Tibial artery (tissue), 4 donors: ENCODE data around the gene TBX15.

Source experiments
- DNase-seq, 2 donors: peaks; one replicate each; pipeline ENCODE4 v3.0.0-alpha.2; 2019
- H3K27ac ChIP-seq, 2 donors: fragments of 200-600 bp; sonication (generic) in 1 of 2; 1 replicate in 1 of 2; 2 replicates in 1 of 2; pipeline ENCODE4 v1.5.1; 2018 to 2019; ENCODE audit warnings: mild to moderate bottlenecking in 1 of 2
- H3K27me3 ChIP-seq, 2 donors: fragments of 200-600 bp; sonication (generic) in 1 of 2; one replicate each; pipeline versions ENCODE4 v1.5.1 to v1.6.0; 2016 to 2019
- H3K36me3 ChIP-seq, 3 donors: fragments of 200-600 bp; sonication (generic) in 2 of 3; one replicate each; pipeline ENCODE4 v1.5.1; 2016 to 2019; ENCODE audit warnings: mild to moderate bottlenecking in 2 of 3
- H3K4me1 ChIP-seq, 4 donors: fragments of 200-600 bp; sonication (generic) in 2 of 4; 1 replicate in 3 of 4; 2 replicates in 1 of 4; pipeline ENCODE4 v1.5.1; 2016 to 2019
- H3K4me3 ChIP-seq, 2 donors: fragments of 200-600 bp; sonication (generic) in 1 of 2; 1 replicate in 1 of 2; 2 replicates in 1 of 2; pipeline ENCODE4 v1.5.1; 2018 to 2019; ENCODE audit warnings: mild to moderate bottlenecking in 2 of 2
- H3K9me3 ChIP-seq, 3 donors: fragments of 200-600 bp; sonication (generic) in 1 of 3; one replicate each; pipeline ENCODE4 v1.5.1; 2016 to 2019
- CTCF ChIP-seq, 2 experiments: fragments of 200-600 bp in 1 of 2; fragments of 450-650 bp in 1 of 2; IDR thresholded peaks; one replicate each; pipeline ENCODE4 v1.5.1; 2017 to 2019; ENCODE audit warnings: antibody characterized with exemption in 2 of 2, mild to moderate bottlenecking in 1 of 2, moderate library complexity in 1 of 2
- intact Hi-C: fragments of 100-400 bp; cut with DNase I; formaldehyde crosslinking; loops from one replicate; pipeline ENCODE4 v1.15.0; 2023; ENCODE audit warnings: low total_unique reads

The TBX15 gene

GRCh38 chr1:119015547-119015946 lies 27.4 kb upstream of the TBX15 start:
- DNase-seq: no peak
- Histone ChIP-seq H3K9me3 (no peaks in the 10 kb centered on the region), H3K27ac (no peak overlapping the region), H3K4me1 (no peaks in the 10 kb centered on the region), H3K4me3 (no peak overlapping the region), H3K36me3 (peaks cover 0 to 6% (median 6%) of the 10 kb centered on the region in 3 donors), H3K27me3 (no peaks in the 10 kb centered on the region)
- no peak for TF ChIP-seq CTCF (IDR thresholded peaks at IDR 0.05)
- intact Hi-C loops: no loop called here

- DNase-seq: no peak
- TF ChIP-seq CTCF (IDR thresholded peaks at IDR 0.05): no peak
- Histone ChIP-seq H3K4me1 (peaks cover 3 to 20% (median 11%) of the 10 kb centered on the region in 4 donors), H3K9me3 (peaks cover 0 to 5% (median 0%) of the 10 kb centered on the region in 3 donors), H3K27ac (no peak overlapping the region), H3K36me3 (no peaks in the 10 kb centered on the region), H3K27me3 (peaks cover 0 to 11% of the 10 kb centered on the region in 2 donors), H3K4me3 (no peak overlapping the region)
- intact Hi-C loops: no loop called here
Measured at GRCh38 chr1:119012383-119012782, 24.2 kb upstream of the TBX15 start.

GRCh38 chr1:119011706-119012105 lies 23.6 kb upstream of the TBX15 start:
- H3K4me3 ChIP-seq: no peak overlapping the region
- H3K4me1 ChIP-seq: peaks cover 3 to 24% (median 11%) of the 10 kb centered on the region in 4 donors
- intact Hi-C loops: no loop called here
- no peak for DNase-seq
- H3K27ac ChIP-seq: no peak overlapping the region
- no peaks in the 10 kb centered on the region for H3K36me3 ChIP-seq
- no peak for TF ChIP-seq CTCF (IDR thresholded peaks at IDR 0.05)
- peaks cover 4 to 18% of the 10 kb centered on the region in 2 donors for H3K27me3 ChIP-seq
- peaks cover 0 to 8% (median 4%) of the 10 kb centered on the region in 3 donors for H3K9me3 ChIP-seq

GRCh38 chr1:119011116-119011515 lies 23.0 kb upstream of the TBX15 start:
- Histone ChIP-seq H3K27ac (no peak overlapping the region), H3K4me1 (peaks cover 3 to 28% (median 11%) of the 10 kb centered on the region in 4 donors), H3K4me3 (no peak overlapping the region), H3K9me3 (peaks cover 0 to 8% (median 8%) of the 10 kb centered on the region in 3 donors), H3K36me3 (no peaks in the 10 kb centered on the region), H3K27me3 (peaks cover 4 to 24% of the 10 kb centered on the region in 2 donors)
- DNase-seq: no peak
- TF ChIP-seq CTCF (IDR thresholded peaks at IDR 0.05): no peak
- intact Hi-C loops: no loop called here

- Histone ChIP-seq H3K4me3 (no peak overlapping the region), H3K9me3 (peaks cover 0 to 8% (median 8%) of the 10 kb centered on the region in 3 donors), H3K27me3 (peaks cover 4 to 27% of the 10 kb centered on the region in 2 donors), H3K4me1 (peaks cover 3 to 28% (median 11%) of the 10 kb centered on the region in 4 donors), H3K27ac (no peak overlapping the region), H3K36me3 (no peaks in the 10 kb centered on the region)
- DNase-seq: no peak
- intact Hi-C loops: no loop called here
- no peak for TF ChIP-seq CTCF (IDR thresholded peaks at IDR 0.05)
Measured at GRCh38 chr1:119010201-119010600, 22.1 kb upstream of the TBX15 start.

- Histone ChIP-seq H3K36me3 (no peaks in the 10 kb centered on the region), H3K27me3 (peaks cover 4 to 27% of the 10 kb centered on the region in 2 donors), H3K4me1 (peaks cover 3 to 28% (median 11%) of the 10 kb centered on the region in 4 donors), H3K4me3 (no peak overlapping the region), H3K27ac (no peak overlapping the region), H3K9me3 (peaks cover 0 to 8% (median 8%) of the 10 kb centered on the region in 3 donors)
- no peak for TF ChIP-seq CTCF (IDR thresholded peaks at IDR 0.05)
- intact Hi-C loops: loop anchor here (5.0 kb wide), 1 partner anchor 857 kb away; no protein-coding TSS in a partner anchor
- DNase-seq: no peak
Measured at GRCh38 chr1:119009312-119009655, 21.1 kb upstream of the TBX15 start.
